SK-N-SH treated with all-trans-retinoic acid at 6 μM for 48 hours (cell line): ENCODE results near the gene RGS6.

Source experiments
- CSRNP3 ChIP-seq: fragments of 250-450 bp; sonication (Bioruptor Pico); IDR thresholded peaks from 2 replicates; pipeline ENCODE4 v1.5.1; 2021; ENCODE audit warnings: mild to moderate bottlenecking, moderate library complexity
- GLIS3 ChIP-seq: fragments of 250-450 bp; sonication (Bioruptor Pico); IDR thresholded peaks from 2 replicates; pipeline ENCODE4 v1.5.0; 2020; ENCODE audit warnings: mild to moderate bottlenecking, moderate library complexity
- PPARA ChIP-seq: fragments of 250-450 bp; sonication (Bioruptor Pico); IDR thresholded peaks from 2 replicates; pipeline ENCODE4 v1.5.0; 2020; ENCODE audit warnings: mild to moderate bottlenecking, borderline replicate concordance
- RARB ChIP-seq: fragments of 250-450 bp; sonication (Bioruptor Pico); IDR thresholded peaks from 2 replicates; pipeline ENCODE4 v1.8.0; 2021; ENCODE audit warnings: mild to moderate bottlenecking, moderate library complexity
- TCF4 ChIP-seq: fragments of 250-450 bp; sonication (Bioruptor Pico); IDR thresholded peaks from 2 replicates; pipeline ENCODE4 v1.8.0; 2021; ENCODE audit warnings: mild to moderate bottlenecking, moderate library complexity, borderline replicate concordance
- TSHZ2 ChIP-seq: fragments of 250-450 bp; sonication (Bioruptor Pico); IDR thresholded peaks from 2 replicates; pipeline ENCODE4 v1.5.0; 2020; ENCODE audit warnings: mild to moderate bottlenecking, moderate library complexity
- ZNF565 ChIP-seq: fragments of 450-650 bp; formaldehyde crosslinking; conservative IDR thresholded peaks from 2 replicates; pipeline ENCODE4 v1.5.0; 2020; ENCODE audit warnings: low read depth, mild to moderate bottlenecking, moderate library complexity
- ZNF8 ChIP-seq: fragments of 450-650 bp; formaldehyde crosslinking; IDR thresholded peaks from 2 replicates; pipeline ENCODE4 v1.5.0; 2020; ENCODE audit warnings: mild to moderate bottlenecking, moderate library complexity

- TF ChIP-seq GLIS3, result no peak
- TF ChIP-seq TSHZ2 (CRISPR knock-in tag), result no peak
- no peak for TF ChIP-seq ZNF565 (CRISPR knock-in tag)
- no peak for TF ChIP-seq CSRNP3 (CRISPR knock-in tag)
- TF ChIP-seq ZNF8, result no peak
- no peak for TF ChIP-seq PPARA
- no peak for TF ChIP-seq RARB
- no peak for TF ChIP-seq TCF4
These were observed 620.0 kb downstream of the RGS6 start for GRCh38 chr14:72552236-72552635.
